HUES48 (cell line): Measurements from ENCODE around the gene OAF.
"Not testable (repeated sequence)": the region's sequence is repeated elsewhere in the genome, so short reads cannot be mapped to it uniquely, and the experiment has no call there.

ENCODE experiments used
- H3K27ac ChIP-seq: one replicate; pipeline ENCODE4 v1.7.0; 2013; ENCODE audit warnings: low read depth, low read length, inconsistent platforms
- H3K27me3 ChIP-seq: 2 replicates; pipeline ENCODE4 v1.6.1; 2013; ENCODE audit warnings: mild to moderate bottlenecking, low read length; ENCODE audit not compliant: control insufficient read depth, insufficient read depth
- H3K36me3 ChIP-seq: 2 replicates; pipeline ENCODE4 v1.6.1; 2013; ENCODE audit warnings: low read length; ENCODE audit not compliant: control insufficient read depth, insufficient read depth
- H3K4me1 ChIP-seq: 2 replicates; pipeline ENCODE4 v1.6.1; 2013; ENCODE audit warnings: mild to moderate bottlenecking, low read length; ENCODE audit not compliant: control insufficient read depth, insufficient read depth
- H3K4me3 ChIP-seq: 2 replicates; pipeline ENCODE4 v1.5.1; 2013; ENCODE audit warnings: mild to moderate bottlenecking, low read depth, low read length
- H3K9ac ChIP-seq: 2 replicates; pipeline ENCODE4 v1.6.1; 2013; ENCODE audit warnings: mild to moderate bottlenecking, low read depth, low read length, moderate library complexity
- H3K9me3 ChIP-seq: 2 replicates; pipeline ENCODE4 v1.6.1; 2013; ENCODE audit warnings: low read length; ENCODE audit not compliant: control insufficient read depth, insufficient read depth

Gene OAF

DNA sequence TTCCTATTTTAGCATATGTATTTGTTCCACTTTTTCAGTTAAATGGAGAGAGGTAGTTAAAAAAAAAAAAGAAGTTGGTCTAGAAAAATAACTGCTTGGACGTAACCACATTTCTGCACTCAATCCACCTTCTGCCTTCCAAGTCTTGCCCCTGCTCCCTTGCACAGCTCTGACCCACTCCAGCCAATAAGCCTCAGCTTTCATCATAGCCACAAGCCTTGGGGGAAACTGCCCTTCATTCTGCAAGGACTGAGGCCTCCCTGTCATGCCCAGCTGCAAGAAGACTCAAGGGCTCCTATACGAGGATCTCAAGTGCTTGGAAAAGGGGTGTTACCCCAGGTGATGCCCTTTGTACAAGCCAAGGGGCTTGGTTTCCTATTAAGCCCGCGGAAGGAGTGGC, 36.0 kb upstream of the OAF start:
- Histone ChIP-seq H3K36me3 (no peaks in the 10 kb centered on the region), H3K9me3 (no peaks in the 10 kb centered on the region), H3K27me3 (peaks cover 66% of the 10 kb centered on the region), H3K27ac (no peak overlapping the region), H3K9ac (no peak overlapping the region), H3K4me1 (no peaks in the 10 kb centered on the region), H3K4me3 (no peak overlapping the region)

DNA sequence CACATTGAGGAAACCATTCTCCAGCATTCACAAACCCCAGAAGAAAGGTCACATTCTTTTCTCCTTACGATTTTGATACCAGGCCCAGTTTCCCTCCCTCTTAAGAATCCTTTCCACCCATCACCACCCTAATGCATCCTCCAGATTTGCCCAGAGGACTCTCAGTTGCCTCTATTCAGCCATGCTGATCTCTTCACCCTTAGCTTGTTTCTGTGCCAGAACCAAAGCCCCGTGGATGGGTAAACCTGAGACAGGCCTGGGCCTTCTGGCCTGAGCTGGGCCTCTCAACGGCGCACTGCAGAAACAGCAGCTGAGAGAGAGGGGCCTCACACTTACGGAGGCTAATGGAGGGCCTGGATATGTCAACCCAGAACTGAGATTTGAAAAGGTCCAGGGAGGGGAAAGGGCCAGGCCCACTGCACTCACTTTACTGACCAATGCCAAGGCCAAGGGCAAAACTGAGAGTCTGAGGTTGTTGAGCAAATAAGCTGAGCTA, 32.2 kb upstream of the OAF start:
- H3K36me3 ChIP-seq = no peaks in the 10 kb centered on the region
- no peak overlapping the region for H3K9ac ChIP-seq
- H3K27ac ChIP-seq = no peak overlapping the region
- H3K9me3 ChIP-seq = no peaks in the 10 kb centered on the region
- H3K4me3 ChIP-seq = no peak overlapping the region
- H3K4me1 ChIP-seq = peaks cover 3% of the 10 kb centered on the region; the same call in 1 of the 2 replicates
- H3K27me3 ChIP-seq = peaks cover 52% of the 10 kb centered on the region

DNA sequence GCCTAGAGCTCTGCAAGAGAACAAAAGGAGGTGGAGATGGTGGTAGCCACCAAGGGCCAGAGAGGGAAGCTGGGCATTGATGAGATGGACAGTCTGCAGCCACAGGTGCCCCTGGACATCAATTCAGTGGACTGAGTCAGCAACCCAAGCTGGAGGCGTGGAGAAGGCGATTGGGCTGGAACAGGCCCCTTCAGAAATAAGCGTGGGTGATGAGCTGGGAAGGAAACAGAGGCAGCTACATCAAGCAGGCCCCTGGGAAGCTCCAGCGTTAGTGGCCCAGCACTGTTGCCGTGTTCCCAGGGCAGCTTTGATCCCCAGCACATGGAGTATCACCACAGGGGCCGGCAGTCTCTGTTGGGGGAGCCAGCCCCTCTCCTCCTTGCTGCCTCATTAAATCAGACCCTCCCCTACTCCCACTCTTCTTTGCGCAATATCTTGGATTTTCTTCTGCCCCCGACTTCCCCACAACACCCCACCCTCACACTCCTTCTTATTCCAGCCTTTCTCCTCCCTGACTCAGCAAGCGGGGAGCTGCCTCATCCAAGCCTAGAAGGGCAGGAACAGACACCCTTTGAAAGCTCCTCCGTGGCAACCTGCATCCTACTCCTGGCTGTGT, 31.7 kb upstream of the OAF start:
- H3K9ac ChIP-seq = no peak overlapping the region
- no peaks in the 10 kb centered on the region for H3K9me3 ChIP-seq
- H3K36me3 ChIP-seq = no peaks in the 10 kb centered on the region
- H3K27me3 ChIP-seq = peaks cover 49% of the 10 kb centered on the region
- H3K27ac ChIP-seq = no peak overlapping the region
- peaks cover 3% of the 10 kb centered on the region; the same call in 1 of the 2 replicates for H3K4me1 ChIP-seq
- H3K4me3 ChIP-seq = no peak overlapping the region

DNA sequence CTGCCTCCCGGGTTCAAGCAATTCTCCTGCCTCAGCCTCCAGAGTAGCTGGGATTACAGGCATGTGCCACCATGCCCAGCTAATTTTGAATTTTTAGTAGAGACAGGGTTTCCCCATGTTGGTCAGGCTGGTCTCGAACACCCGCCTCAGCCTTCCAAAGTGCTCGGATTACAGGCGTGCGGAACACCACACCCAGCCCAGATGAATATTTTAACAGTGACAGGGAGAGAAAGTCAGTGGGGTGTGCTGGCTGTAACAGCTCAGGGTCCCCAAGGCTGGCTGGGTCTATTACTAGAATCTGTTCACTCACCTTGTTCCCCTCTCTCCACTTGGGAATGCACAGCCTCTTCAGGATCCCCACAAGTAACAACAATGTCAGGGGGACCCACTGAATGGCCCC, 30.8 kb upstream of the OAF start:
- Histone ChIP-seq H3K27ac (peak overlapping the region; percentile 85), H3K27me3 (peaks cover 44% of the 10 kb centered on the region)
- H3K36me3 ChIP-seq, H3K4me1 ChIP-seq, H3K9me3 ChIP-seq, H3K9ac ChIP-seq, H3K4me3 ChIP-seq: not testable (repeated sequence)

DNA sequence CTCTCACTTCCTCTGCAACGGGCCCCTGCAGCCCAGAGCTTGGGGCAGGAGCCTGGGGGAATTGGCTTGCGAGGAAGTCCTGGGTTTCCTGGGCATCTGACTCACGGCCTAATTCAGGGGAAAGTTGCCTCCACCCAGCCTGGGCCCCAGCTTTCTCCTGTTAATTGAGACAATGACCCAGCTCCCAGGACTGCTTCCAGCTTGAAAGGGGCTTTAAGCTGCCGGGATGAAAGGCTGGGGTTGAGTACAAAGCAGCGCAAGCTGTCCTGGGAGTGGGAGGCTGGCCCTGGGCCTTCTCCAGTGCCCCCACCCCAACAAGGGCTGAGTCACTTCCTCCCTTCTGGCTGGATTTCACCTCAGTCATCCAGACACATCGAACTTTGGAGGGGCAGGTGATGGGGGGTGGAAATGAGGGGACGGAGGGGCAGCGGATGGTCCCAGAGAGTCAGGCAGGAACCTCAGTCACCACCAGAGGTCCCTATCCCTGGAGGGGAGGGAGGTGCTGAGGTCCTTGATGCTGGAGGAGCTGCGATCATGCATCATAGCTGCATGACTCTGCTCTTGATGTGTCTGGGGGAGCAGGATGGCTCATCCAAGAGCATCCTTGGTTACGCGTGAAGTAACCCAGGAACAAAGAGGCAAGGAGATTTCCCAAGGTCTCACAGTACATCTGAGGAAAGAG, 30.1 kb upstream of the OAF start:
- peaks cover 41% of the 10 kb centered on the region for H3K27me3 ChIP-seq

DNA sequence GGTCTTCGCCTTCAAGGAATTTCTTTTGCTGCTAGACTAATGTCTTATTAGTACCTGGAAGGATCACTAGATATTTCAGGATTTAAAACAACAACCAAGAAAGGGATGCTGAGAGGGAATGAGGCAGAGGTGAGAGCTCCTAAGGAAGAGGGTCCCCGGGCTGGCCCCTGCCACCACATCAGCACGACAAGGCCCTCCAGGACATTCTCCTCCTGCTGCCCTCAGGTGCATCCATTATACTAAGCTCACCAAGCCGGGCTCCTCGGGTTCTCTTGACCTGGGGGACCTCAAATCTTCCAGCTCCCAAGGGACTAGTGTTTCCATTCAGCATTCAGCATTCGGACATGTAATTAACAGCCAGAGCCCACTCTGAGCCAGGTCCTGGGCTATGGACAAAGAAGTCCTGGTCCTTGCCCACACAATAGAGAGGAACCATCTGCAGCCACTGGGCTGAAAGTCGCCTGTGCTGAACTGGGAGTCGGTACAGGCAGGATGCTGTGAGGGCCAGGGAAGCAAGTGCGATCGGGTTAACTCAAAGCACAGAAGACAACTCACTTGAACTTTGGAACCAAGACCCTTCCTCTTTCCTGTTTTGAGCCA, 29.4 kb upstream of the OAF start:
- H3K4me3 ChIP-seq = no peak overlapping the region
- no peaks in the 10 kb centered on the region for H3K36me3 ChIP-seq
- no peaks in the 10 kb centered on the region for H3K9me3 ChIP-seq
- H3K9ac ChIP-seq = no peak overlapping the region
- no peak overlapping the region for H3K27ac ChIP-seq
- peaks cover 41% of the 10 kb centered on the region for H3K27me3 ChIP-seq
- H3K4me1 ChIP-seq = peaks cover 3% of the 10 kb centered on the region; the same call in 1 of the 2 replicates

More for the DNA sequence above, 30.1 kb upstream of the OAF start:
- Histone ChIP-seq H3K9me3 (no peaks in the 10 kb centered on the region), H3K9ac (no peak overlapping the region), H3K4me1 (peaks cover 3% of the 10 kb centered on the region; the same call in 1 of the 2 replicates), H3K27ac (peak overlapping the region; percentile 85), H3K36me3 (no peaks in the 10 kb centered on the region), H3K4me3 (no peak overlapping the region)

DNA sequence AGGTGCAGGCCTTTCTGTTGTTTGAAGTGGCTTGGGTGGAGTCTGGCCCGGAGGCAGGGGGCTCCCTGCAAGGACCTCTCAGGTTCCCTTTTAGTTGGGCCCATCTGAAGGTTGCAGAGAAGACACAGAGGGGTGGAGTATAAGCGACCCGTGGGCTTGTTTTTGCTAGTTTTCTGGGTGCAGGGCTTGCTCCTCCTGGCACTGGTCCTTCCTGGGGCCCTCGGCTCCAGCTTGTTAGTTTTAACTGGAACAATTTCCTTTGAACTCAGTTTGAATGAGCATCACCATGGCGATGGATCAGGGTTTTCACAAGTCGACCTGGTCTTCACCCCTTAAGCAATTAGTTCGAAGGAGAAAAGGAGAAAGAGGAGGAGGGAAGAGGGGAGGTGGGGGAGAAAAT, 28.5 kb upstream of the OAF start:
- no peak overlapping the region for H3K27ac ChIP-seq
- H3K36me3 ChIP-seq = no peaks in the 10 kb centered on the region
- H3K9me3 ChIP-seq = no peaks in the 10 kb centered on the region
- peaks cover 36% of the 10 kb centered on the region for H3K27me3 ChIP-seq
- H3K9ac ChIP-seq = no peak overlapping the region
- no peak overlapping the region for H3K4me3 ChIP-seq
- peaks cover 6% of the 10 kb centered on the region; the same call in 1 of the 2 replicates for H3K4me1 ChIP-seq

DNA sequence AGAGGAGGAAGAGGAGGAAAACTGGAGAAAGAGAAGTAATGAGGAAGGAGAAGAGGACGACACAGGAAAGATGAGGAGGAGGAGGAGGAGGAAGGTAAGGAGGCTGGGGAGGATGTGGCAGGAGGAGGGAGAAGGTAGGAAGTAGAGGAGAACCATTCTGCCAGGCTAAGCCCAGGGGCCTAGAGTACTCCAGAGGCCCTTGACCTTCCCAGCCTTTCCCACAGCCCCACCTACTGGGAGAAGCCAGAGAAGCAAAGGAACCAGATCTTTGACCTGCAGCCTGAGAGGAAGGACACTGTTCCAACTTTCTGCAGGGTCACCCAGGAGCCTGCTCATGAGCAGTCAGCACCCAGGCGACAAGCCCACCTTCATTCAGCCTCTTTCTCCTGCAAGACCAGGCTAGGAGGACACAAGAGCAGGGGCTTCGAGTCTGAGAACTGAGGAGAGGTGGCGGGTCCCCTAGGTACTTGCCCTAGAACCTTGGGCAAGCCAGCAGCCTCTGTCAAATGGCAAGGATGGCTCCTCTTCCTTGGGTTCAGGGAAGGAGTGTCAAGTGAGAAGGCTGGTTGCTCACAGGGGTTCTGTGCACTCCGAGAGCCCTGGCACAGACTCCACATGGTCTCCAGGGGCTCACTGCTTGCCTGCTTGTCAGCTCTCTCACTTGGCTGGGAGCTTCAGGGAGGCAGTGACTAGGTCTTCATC, 27.9 kb upstream of the OAF start:
- Histone ChIP-seq H3K27ac (no peak overlapping the region), H3K9me3 (no peaks in the 10 kb centered on the region), H3K4me3 (no peak overlapping the region), H3K36me3 (no peaks in the 10 kb centered on the region), H3K9ac (no peak overlapping the region), H3K27me3 (peaks cover 32% of the 10 kb centered on the region), H3K4me1 (peaks cover 11% of the 10 kb centered on the region)

DNA sequence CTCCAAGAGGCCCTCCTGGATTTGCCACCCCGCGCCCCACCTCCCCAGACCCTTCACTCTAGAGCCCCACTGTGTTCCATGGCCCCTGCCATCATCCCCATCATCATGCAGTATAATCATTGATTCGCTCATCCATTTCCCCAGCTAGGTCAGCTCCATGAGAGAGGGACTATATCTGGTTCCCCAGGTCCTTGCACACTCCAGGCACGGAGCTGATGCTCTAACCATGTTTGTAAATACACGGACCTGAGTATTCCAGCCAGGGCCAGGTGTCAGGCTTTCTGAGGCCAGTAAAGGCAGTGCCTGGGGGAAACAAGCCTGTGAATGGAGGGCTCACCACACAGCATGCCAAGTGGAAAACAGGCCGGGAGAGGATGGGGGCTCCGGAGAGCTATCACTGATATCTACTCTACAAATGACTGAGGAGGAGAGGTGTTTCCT, 27.1 kb upstream of the OAF start:
- no peaks in the 10 kb centered on the region for H3K36me3 ChIP-seq
- H3K27ac ChIP-seq = no peak overlapping the region
- peaks cover 13% of the 10 kb centered on the region for H3K4me1 ChIP-seq
- H3K27me3 ChIP-seq = peaks cover 25% of the 10 kb centered on the region
- no peak overlapping the region for H3K9ac ChIP-seq
- no peak overlapping the region for H3K4me3 ChIP-seq
- no peaks in the 10 kb centered on the region for H3K9me3 ChIP-seq

DNA sequence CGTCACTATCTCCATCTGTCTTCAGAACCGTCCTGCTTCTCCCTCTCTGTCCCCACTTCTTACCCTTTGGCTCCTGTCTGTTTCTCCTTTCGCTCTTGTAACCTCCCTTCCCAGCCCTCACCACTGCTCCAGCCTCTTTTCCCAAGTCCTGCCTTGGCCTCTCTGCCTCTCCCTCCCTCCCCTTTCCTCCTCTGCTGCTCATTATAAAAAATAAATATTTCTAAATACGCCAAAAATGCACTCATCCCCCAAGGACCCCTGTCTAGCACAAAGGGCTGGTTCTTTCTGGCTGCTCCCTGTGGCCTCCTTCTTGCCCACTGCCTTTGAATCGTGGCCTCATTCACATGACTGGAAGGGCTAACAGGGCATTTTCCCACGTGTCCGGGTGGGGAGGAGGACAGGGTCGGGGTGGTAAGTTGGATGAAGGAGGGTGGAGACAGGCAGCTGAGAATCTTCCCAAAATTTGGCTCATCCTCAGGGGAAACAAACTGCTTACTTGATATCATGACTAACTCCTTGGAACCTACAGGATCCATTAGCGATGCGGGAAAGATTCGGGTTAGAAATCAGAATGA, 26.4 kb upstream of the OAF start:
- Histone ChIP-seq H3K27ac (no peak overlapping the region), H3K9ac (no peak overlapping the region), H3K4me1 (peaks cover 13% of the 10 kb centered on the region), H3K9me3 (no peaks in the 10 kb centered on the region), H3K27me3 (peaks cover 25% of the 10 kb centered on the region), H3K4me3 (no peak overlapping the region), H3K36me3 (no peaks in the 10 kb centered on the region)
